Adrenal gland (tissue), 5 donors: ENCODE measurements around the gene KIAA0040.

ENCODE experiments used
- CTCF ChIP-seq, 6 experiments: fragments of 450-650 bp in 4 of 6; fragments of 200-600 bp in 2 of 6; sonication (generic) in 1 of 6; IDR thresholded peaks; 1 replicate in 5 of 6; 2 replicates in 1 of 6; pipeline versions ENCODE4 v1.5.1 to v1.8.0; 2016 to 2021; ENCODE audit warnings: antibody characterized with exemption in 6 of 6, mild to moderate bottlenecking in 2 of 6, moderate library complexity in 1 of 6
- POLR2A ChIP-seq, 2 donors: fragments of 450-650 bp; IDR thresholded peaks; one replicate each; pipeline ENCODE4 v1.6.1; 2017; ENCODE audit warnings: antibody characterized with exemption in 2 of 2, mild to moderate bottlenecking in 2 of 2, moderate library complexity in 1 of 2
- donor health status: DM: no; HTN: no; CAD: no.

GRCh38 chr1:175195798-175196197, 3.2 kb upstream of the KIAA0040 start:
- no peak for TF ChIP-seq CTCF (IDR thresholded peaks at IDR 0.05)
- TF ChIP-seq POLR2A (IDR thresholded peaks at IDR 0.05) = no peak
